ENCODE results near the gene RAPGEF4. TPM values are rescaled to one million over a fixed set of nuclear protein-coding genes. Genes with fewer than 3 reads are reported as not detected.

Gene RAPGEF4
- total RNA-seq, 4 donors from 2014 or later, result 2.8 to 73.4 (median 6.9) TPM

GRCh38 chr2:173095356-173095755 is 359.7 kb downstream of the RAPGEF4 start:
- Histone ChIP-seq H3K4me3 (no peak overlapping the region), H3K9me3 (no peaks in the 10 kb centered on the region), H3K27ac (no peak overlapping the region), H3K27me3 (no peaks in the 10 kb centered on the region), H3K4me1 (no peaks in the 10 kb centered on the region), H3K36me3 (no peaks in the 10 kb centered on the region)
- TF ChIP-seq CTCF (IDR thresholded peaks at IDR 0.05), result no peak
- TF ChIP-seq POLR2A (IDR thresholded peaks at IDR 0.05), result no peak
- DNase-seq, result no peak

GRCh38 chr2:173099271-173099670 is 363.6 kb downstream of the RAPGEF4 start:
- TF ChIP-seq POLR2A (IDR thresholded peaks at IDR 0.05), result no peak
- no peak for TF ChIP-seq CTCF (IDR thresholded peaks at IDR 0.05)
- Histone ChIP-seq H3K4me1 (no peaks in the 10 kb centered on the region), H3K9me3 (no peaks in the 10 kb centered on the region), H3K4me3 (no peak overlapping the region), H3K36me3 (no peaks in the 10 kb centered on the region), H3K27me3 (no peaks in the 10 kb centered on the region), H3K27ac (no peak overlapping the region)
- no peak for DNase-seq

GRCh38 chr2:173099804-173100203 is 364.2 kb downstream of the RAPGEF4 start:
- no peak for TF ChIP-seq CTCF (IDR thresholded peaks at IDR 0.05)
- no peak for TF ChIP-seq POLR2A (IDR thresholded peaks at IDR 0.05)
- Histone ChIP-seq H3K4me3 (no peak overlapping the region), H3K4me1 (no peaks in the 10 kb centered on the region), H3K9me3 (no peaks in the 10 kb centered on the region), H3K27me3 (no peaks in the 10 kb centered on the region), H3K36me3 (no peaks in the 10 kb centered on the region), H3K27ac (no peak overlapping the region)
- no peak for DNase-seq

GRCh38 chr2:173101687-173102086 is 366.0 kb downstream of the RAPGEF4 start:
- no peak for DNase-seq
- TF ChIP-seq CTCF (IDR thresholded peaks at IDR 0.05) (no peak), POLR2A (IDR thresholded peaks at IDR 0.05) (no peak)
- Histone ChIP-seq H3K9me3 (no peaks in the 10 kb centered on the region), H3K36me3 (no peaks in the 10 kb centered on the region), H3K27me3 (no peaks in the 10 kb centered on the region), H3K27ac (no peak overlapping the region), H3K4me1 (no peaks in the 10 kb centered on the region), H3K4me3 (no peak overlapping the region)

Small RNA genes within 50 kb of the gene (small RNA-seq; reads per million reads assigned to genes)
- 0 reads per million in 2 donors for gene RF01210

Other genes starting within 250 kb of the RAPGEF4 start
- 10 to 100 TPM; 12.4 to 25.6 (median 19.2) TPM for gene PDK1, start 179.8 kb upstream of the RAPGEF4 start, total RNA-seq

Data from Peyer's patch (tissue), 4 donors.